Endothelial cell of umbilical vein (primary cell): ENCODE data around the gene PTCD1. TPM values are rescaled to one million over a fixed set of nuclear protein-coding genes. Genes with fewer than 3 reads are reported as not detected.

Experiments used
- BruUV-seq: library from RNA; stranded (reverse); fragments of 400-500 nt; replicated peaks from 2 replicates; lab custom pipeline; 2021; lab: Mats Ljungman, UMichigan
- CTCF ChIA-PET: fragments of 300-600, 350-600 bp; sonication (Branson Sonifier 250); formaldehyde crosslinking; loops from one replicate; lab custom pipeline; 2021; ENCODE audit warnings: antibody characterized with exemption, inconsistent platforms; lab: Charles Lee
- POLR2A ChIA-PET: fragments of 300-600, 350-600 bp; sonication (Branson Sonifier 250); formaldehyde crosslinking; loops from one replicate; lab custom pipeline; 2021; ENCODE audit warnings: antibody characterized with exemption, inconsistent platforms; lab: Charles Lee
- DNase-seq: peaks from one replicate; pipeline ENCODE4 v3.0.0-alpha.2; 2011; ENCODE audit warnings: low read depth, low spot score
- FAIRE-seq: peaks from 2 replicates; lab custom pipeline; 2011; peaks lifted over from hg19 to GRCh38; lab: Jason Lieb, UNC
- H2AFZ ChIP-seq: 2 replicates; pipeline ENCODE4 v1.6.0; 2012; ENCODE audit warnings: low read depth, low read length, control low read depth, inconsistent platforms
- H3K27ac ChIP-seq: 2 replicates; pipeline ENCODE4 v1.5.1; 2011; ENCODE audit warnings: low read depth, mild to moderate bottlenecking, control low read depth, low read length, moderate library complexity; ENCODE audit not compliant: insufficient read depth
- H3K27me3 ChIP-seq, 2 experiments: 2 replicates each; pipeline versions ENCODE4 v1.6.0 to v1.6.1; 2011; ENCODE audit warnings: low read length in 2 of 2, mixed read lengths in 1 of 2; ENCODE audit not compliant: control insufficient read depth in 2 of 2, insufficient read depth in 2 of 2
- H3K36me3 ChIP-seq, 2 experiments: 2 replicates in 1 of 2; 3 replicates in 1 of 2; pipeline ENCODE4 v1.5.1; 2011; ENCODE audit warnings: low read length in 2 of 2, mild to moderate bottlenecking in 1 of 2, moderate library complexity in 1 of 2; ENCODE audit not compliant: control insufficient read depth in 2 of 2, insufficient read depth in 2 of 2; ENCODE audit errors: extremely low read depth in 1 of 2
- H3K4me1 ChIP-seq: 3 replicates; pipeline ENCODE4 v1.5.1; 2011; ENCODE audit warnings: mild to moderate bottlenecking, low read length; ENCODE audit not compliant: control insufficient read depth, insufficient read depth; ENCODE audit errors: extremely low read depth
- H3K4me2 ChIP-seq: 2 replicates; pipeline ENCODE4 v1.6.1; 2011; ENCODE audit warnings: low read length, control low read depth, mixed read lengths; ENCODE audit not compliant: insufficient read depth
- H3K4me3 ChIP-seq, 3 experiments: fragments of 200-600 bp in 1 of 3; sonication (generic), shearing (Covaris generic) in 1 of 3; replicated peaks in 1 of 3; 2 replicates each; pipeline ENCODE4 v1.5.1; 2011 to 2016; ENCODE audit warnings: control low read depth in 3 of 3, low read length in 3 of 3, mild to moderate bottlenecking in 2 of 3, inconsistent platforms in 1 of 3, low read depth in 1 of 3, moderate library complexity in 1 of 3; ENCODE audit not compliant: insufficient read depth in 1 of 3
- H3K79me2 ChIP-seq: 2 replicates; pipeline ENCODE4 v1.6.0; 2012; ENCODE audit warnings: low read length, inconsistent platforms; ENCODE audit not compliant: control insufficient read depth, insufficient read depth
- H3K9ac ChIP-seq: replicated peaks from 2 replicates; pipeline ENCODE3; 2011; ENCODE audit warnings: low read length, control low read depth; ENCODE audit not compliant: insufficient read depth; ENCODE audit errors: extremely low read depth
- H3K9me1 ChIP-seq: replicated peaks from 3 replicates; pipeline ENCODE4 v1.6.0; 2011; ENCODE audit warnings: mild to moderate bottlenecking, low read length; ENCODE audit not compliant: control insufficient read depth, insufficient read depth; ENCODE audit errors: extremely low read depth
- H3K9me3 ChIP-seq: replicated peaks from 2 replicates; pipeline ENCODE4 v1.5.1; 2012; ENCODE audit warnings: low read length, inconsistent platforms; ENCODE audit not compliant: control insufficient read depth, insufficient read depth
- H4K20me1 ChIP-seq: replicated peaks from 2 replicates; pipeline ENCODE3; 2011; ENCODE audit warnings: mild to moderate bottlenecking, low read length; ENCODE audit not compliant: control insufficient read depth, insufficient read depth; ENCODE audit errors: extremely low read depth
- EZH2 ChIP-seq: IDR thresholded peaks from 2 replicates; pipeline ENCODE4 v1.6.1; 2012; ENCODE audit warnings: borderline replicate concordance, low read depth, mild to moderate bottlenecking, moderate library complexity, low read length, inconsistent platforms; ENCODE audit not compliant: severe bottlenecking
- FOS ChIP-seq: IDR thresholded peaks from 2 replicates; pipeline ENCODE4 v1.6.1; 2011; ENCODE audit warnings: mild to moderate bottlenecking, low read length, moderate library complexity, borderline replicate concordance; ENCODE audit not compliant: insufficient read depth
- GATA2 ChIP-seq: IDR thresholded peaks from 2 replicates; pipeline ENCODE4 v1.7.0; 2011; ENCODE audit warnings: low read depth, mild to moderate bottlenecking, moderate library complexity, mixed read lengths, low read length; ENCODE audit not compliant: insufficient read length, insufficient read depth
- JUN ChIP-seq: IDR thresholded peaks from 2 replicates; pipeline ENCODE4 v1.6.1; 2011; ENCODE audit warnings: borderline replicate concordance, low read depth; ENCODE audit not compliant: insufficient read length, insufficient read depth
- MYC ChIP-seq: IDR thresholded peaks from one replicate; pipeline ENCODE4 v1.6.1; 2011; ENCODE audit warnings: mild to moderate bottlenecking, low read depth, low read length
- POLR2A ChIP-seq: IDR thresholded peaks from 2 replicates; pipeline ENCODE4 v1.6.1; 2012; ENCODE audit warnings: low read depth, mild to moderate bottlenecking, control low read depth, low read length
- POLR2AphosphoS5 ChIP-seq: IDR thresholded peaks from 2 replicates; pipeline ENCODE4 v1.6.1; 2012; ENCODE audit warnings: low read depth, mild to moderate bottlenecking, control low read depth, low read length, moderate library complexity; ENCODE audit not compliant: insufficient read depth
- dilution Hi-C: fragments of 300-500 bp; cut with MboI; formaldehyde crosslinking; loops from one replicate; pipeline ENCODE4 v1.15.0; 2019; ENCODE audit warnings: low sequenced_read_pairs; ENCODE audit not compliant: extremely low pct_ligation_motif_present
- intact Hi-C: fragments of 100-400 bp; cut with micrococcal nuclease; formaldehyde crosslinking; loops from one replicate; pipeline ENCODE4 v1.10.0; 2022
- polyA plus RNA-seq, 4 experiments: library from polyadenylated mRNA; depleted of rRNA in 3 of 4; stranded (reverse) in 3 of 4; unstranded in 1 of 4; fragments of >200 nt; gene quantifications; 2 replicates each; pipeline versions ENCODE4 v1.2.1 to v1.2.3, GENCODE V29; 2011 to 2012; ENCODE audit warnings: missing spikeins in 1 of 4
- total RNA-seq: library from RNA; stranded (reverse); gene quantifications from 2 replicates; pipeline ENCODE4 v1.2.3, GENCODE V29; 2021
- TF ChIP-seq, protein P1 (sequence below), 2 donors: IDR thresholded peaks; 1 replicate in 1 of 2; 2 replicates in 1 of 2; pipeline ENCODE4 v1.5.1; 2011; ENCODE audit warnings: low read length in 2 of 2, mild to moderate bottlenecking in 2 of 2, moderate library complexity in 2 of 2, control low read depth in 1 of 2, inconsistent platforms in 1 of 2, low read depth in 1 of 2; ENCODE audit not compliant: insufficient read depth in 1 of 2; ENCODE audit errors: extremely low read depth in 1 of 2
- TF ChIP-seq, protein P2 (sequence below): IDR thresholded peaks from 2 replicates; pipeline ENCODE4 v1.6.1; 2011; ENCODE audit not compliant: insufficient read depth, insufficient read length

PTCD1 gene
- total and polyA plus RNA-seq, 2 donors (not counting 3 experiments of a cell fraction or from before 2014, with no cell fraction given), result 3.8 to 9.6 TPM

DNA sequence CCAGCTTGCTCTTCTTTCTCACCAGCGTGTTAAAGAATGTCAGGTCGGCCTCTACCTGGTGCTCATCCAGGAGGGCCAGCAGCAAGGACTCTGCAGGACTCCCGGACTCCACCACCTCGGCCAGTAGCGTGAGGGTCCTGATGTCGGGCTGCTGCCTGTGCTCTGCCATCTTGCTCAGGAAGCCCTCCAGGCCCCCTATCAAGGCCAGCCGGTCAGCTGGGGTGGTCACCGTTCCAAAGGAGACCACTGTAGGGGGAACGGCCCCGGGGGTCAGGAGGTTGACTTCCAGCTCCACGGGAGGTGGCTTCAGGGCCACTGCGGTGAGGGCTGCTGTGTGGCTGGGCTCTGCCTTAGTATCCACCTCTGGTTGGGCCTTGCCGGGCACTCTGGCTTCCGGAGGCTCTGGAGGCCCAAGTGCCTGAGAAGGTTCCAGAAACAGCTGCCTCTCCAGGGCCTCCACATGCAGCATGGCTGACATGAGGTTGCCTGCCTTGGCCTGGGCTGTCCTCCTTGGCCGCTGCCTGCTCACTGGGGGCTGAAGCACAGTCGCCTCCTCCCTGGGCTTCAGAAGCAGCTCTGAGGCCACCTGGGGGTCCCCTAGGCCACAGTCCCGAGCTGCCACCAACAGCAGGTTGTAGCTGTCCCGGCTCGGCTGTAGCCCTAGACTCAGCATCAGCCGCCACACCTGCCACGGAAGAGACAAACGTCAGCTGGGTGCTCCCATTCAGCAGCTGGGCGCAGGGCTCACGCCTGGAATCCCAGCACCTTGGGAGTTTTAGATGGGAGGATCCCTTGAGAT is 13.5 kb downstream of the PTCD1 start:
- H3K4me2 ChIP-seq, result no peak overlapping the region
- no peaks in the 10 kb centered on the region for H3K9me3 ChIP-seq
- no peak overlapping the region for H3K9ac ChIP-seq
- peaks cover 11 to 38% of the 10 kb centered on the region in 2 experiments for H3K36me3 ChIP-seq
- no peaks in the 10 kb centered on the region for H3K9me1 ChIP-seq
- no peak for FAIRE-seq
- CTCF ChIA-PET, result no interaction called here
- intact Hi-C loops, result no loop called here
- POLR2A ChIA-PET, result no interaction called here
- no peak for DNase-seq
- BruUV-seq, result no TSS peak
- no peaks in the 10 kb centered on the region for H3K4me1 ChIP-seq
- H3K27ac ChIP-seq, result no peak overlapping the region
- H3K4me3 ChIP-seq, result no peak overlapping the region
- TF ChIP-seq, protein P1, sequence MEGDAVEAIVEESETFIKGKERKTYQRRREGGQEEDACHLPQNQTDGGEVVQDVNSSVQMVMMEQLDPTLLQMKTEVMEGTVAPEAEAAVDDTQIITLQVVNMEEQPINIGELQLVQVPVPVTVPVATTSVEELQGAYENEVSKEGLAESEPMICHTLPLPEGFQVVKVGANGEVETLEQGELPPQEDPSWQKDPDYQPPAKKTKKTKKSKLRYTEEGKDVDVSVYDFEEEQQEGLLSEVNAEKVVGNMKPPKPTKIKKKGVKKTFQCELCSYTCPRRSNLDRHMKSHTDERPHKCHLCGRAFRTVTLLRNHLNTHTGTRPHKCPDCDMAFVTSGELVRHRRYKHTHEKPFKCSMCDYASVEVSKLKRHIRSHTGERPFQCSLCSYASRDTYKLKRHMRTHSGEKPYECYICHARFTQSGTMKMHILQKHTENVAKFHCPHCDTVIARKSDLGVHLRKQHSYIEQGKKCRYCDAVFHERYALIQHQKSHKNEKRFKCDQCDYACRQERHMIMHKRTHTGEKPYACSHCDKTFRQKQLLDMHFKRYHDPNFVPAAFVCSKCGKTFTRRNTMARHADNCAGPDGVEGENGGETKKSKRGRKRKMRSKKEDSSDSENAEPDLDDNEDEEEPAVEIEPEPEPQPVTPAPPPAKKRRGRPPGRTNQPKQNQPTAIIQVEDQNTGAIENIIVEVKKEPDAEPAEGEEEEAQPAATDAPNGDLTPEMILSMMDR (IDR thresholded peaks at IDR 0.05; ENCODE audit: extremely low read depth in 1 of 2, insufficient read depth in 1 of 2, low read depth in 1 of 2, low read length in 2 of 2), result no peak
- TF ChIP-seq, protein P2, sequence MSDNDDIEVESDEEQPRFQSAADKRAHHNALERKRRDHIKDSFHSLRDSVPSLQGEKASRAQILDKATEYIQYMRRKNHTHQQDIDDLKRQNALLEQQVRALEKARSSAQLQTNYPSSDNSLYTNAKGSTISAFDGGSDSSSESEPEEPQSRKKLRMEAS, result no peak
- TF ChIP-seq EZH2 (no peak), JUN (no peak), FOS (no peak), MYC (no peak), POLR2AphosphoS5 (no peak), GATA2 (no peak), POLR2A (no peak)
- dilution Hi-C loops, result no loop called here
- no peak overlapping the region for H2AFZ ChIP-seq
- H3K27me3 ChIP-seq, result no peaks in the 10 kb centered on the region
- H4K20me1 ChIP-seq, result no peaks in the 10 kb centered on the region
- no peaks in the 10 kb centered on the region for H3K79me2 ChIP-seq
